ENCODE results near the gene SRSF1.
"Not testable (repeated sequence)": the region's sequence is repeated elsewhere in the genome, so short reads cannot be mapped to it uniquely, and the experiment has no call there.

Gene SRSF1

GRCh38 chr17:57963149-57963511 is 43.9 kb downstream of the SRSF1 start:
- no peak for DNase-seq

GRCh38 chr17:57962279-57963148 is 44.5 kb downstream of the SRSF1 start:
- DNase-seq: no peak

DNA sequence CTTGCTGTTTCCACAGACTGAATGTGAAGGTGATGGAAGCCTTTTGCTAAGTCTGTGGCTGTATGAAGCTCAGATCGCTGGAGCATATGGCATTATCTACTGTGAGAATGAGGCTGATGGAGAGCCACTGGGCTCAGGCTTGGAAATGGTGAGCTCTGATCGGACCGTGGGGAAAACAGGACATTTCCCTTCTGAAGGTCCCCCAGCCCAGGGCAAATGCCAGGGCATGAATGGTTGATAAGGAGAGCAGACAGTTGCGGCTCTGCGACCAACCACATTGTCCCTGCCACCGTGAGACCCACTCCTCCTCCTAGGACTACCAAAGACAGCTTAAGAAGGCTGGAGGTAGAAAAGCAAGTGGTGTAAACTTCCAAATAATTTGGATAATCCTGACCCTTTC is 47.1 kb downstream of the SRSF1 start:
- no peak for DNase-seq

- not testable (repeated sequence) for DNase-seq
Measured at GRCh38 chr17:57958391-57958790, 48.7 kb downstream of the SRSF1 start.

DNA sequence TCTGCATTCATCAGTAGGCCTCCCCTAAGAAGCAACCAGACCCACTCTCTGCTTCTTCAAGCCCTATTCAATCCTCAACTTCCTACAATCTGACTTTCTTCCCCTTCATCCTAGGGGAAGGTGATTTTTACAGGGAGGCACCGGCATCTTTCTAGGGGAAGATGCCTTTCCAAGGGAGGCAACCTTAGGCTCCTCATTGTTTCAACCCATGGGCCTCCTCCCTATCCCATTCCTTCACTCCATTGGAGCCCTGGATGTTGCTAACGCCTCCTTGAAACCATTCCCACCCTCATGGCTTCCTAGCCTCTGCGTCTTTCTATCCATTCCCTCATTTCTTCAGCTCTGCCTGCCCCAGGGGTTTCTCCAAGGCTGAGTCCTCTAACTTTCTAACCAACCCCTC is 49.2 kb downstream of the SRSF1 start:
- DNase-seq: no peak

DNA sequence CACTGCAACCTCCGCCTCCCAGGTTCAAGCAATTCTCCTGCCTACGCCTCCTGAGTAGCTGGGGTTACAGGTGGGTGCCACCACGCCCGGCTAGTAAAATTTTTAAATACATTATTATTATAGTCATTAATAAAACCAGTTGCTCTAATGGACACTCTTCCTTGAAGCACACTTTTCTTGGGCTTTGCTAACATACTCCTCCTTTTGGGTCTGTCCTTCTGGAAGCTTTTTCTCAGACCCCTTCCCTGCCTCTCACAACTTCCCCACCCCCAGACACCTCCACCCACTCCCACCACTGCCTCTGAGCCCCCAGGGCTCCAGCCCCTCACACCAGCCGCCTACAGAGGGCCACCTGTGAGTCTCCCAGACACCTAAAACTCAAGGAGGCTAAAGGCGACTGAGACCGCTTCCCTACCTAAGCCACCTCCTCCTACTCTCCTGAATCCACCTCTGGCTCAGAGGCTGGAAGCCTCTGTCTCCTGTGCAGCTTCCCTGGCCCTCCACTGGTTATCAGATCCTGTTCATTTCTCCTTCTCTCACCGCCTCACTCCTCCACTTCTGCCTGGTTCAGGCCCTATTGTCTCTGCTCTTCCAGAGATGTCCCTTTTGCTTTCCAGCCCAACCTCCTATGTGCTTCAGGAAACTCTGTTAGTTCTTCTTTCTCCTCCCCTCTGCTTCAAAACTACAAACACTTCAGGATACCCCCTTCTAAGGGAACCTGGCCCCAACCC is 49.8 kb downstream of the SRSF1 start:
- no peak for DNase-seq

- DNase-seq: no peak
Measured at GRCh38 chr17:57956291-57957119, 50.5 kb downstream of the SRSF1 start.

DNA sequence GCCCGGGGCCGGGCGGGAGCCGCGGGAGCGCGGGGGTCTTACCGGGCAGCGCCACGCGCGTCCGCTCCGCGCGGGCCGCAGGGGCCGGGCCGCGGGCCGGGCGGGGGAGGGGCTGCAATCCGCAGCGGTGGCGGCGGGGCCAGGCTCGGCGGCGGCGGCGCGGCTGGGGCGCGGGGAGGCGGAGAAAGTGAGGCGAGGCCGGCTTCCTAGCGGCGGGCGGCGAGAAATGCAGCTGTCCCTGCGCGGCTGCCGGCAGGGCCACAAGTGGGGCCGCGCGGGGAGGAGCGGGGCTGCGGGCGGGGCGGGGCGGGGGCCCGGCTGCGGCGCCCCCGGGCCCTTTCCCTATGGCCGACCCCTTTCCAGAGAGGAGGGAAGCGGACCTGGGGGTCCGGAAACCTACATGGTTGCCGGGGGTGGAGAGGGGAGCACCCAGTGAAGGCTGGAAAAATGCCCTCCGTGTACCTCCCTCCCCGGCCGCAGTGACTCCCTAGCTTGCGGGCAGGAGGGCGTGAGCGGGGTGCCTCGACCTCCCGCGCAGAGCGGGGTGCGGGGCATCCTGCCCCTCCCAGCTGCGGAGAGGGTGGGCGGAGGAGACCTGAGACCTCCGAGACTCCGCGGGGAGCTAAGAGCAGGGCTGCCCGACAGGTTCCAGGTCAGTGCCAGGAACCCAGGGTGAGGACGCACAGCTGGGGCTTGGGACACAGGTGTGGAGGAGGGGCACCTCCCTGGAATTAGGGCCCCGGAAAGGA is 51.7 kb downstream of the SRSF1 start, which contains the start of gene CUEDC1:
Gene CUEDC1, minus strand, starts transcription at position 230 of the 749 bp plus-strand sequence. CDS start 69,848 bp downstream, outside the sequence.
- peak; percentile 80 to 94 (median 89) for DNase-seq

DNA sequence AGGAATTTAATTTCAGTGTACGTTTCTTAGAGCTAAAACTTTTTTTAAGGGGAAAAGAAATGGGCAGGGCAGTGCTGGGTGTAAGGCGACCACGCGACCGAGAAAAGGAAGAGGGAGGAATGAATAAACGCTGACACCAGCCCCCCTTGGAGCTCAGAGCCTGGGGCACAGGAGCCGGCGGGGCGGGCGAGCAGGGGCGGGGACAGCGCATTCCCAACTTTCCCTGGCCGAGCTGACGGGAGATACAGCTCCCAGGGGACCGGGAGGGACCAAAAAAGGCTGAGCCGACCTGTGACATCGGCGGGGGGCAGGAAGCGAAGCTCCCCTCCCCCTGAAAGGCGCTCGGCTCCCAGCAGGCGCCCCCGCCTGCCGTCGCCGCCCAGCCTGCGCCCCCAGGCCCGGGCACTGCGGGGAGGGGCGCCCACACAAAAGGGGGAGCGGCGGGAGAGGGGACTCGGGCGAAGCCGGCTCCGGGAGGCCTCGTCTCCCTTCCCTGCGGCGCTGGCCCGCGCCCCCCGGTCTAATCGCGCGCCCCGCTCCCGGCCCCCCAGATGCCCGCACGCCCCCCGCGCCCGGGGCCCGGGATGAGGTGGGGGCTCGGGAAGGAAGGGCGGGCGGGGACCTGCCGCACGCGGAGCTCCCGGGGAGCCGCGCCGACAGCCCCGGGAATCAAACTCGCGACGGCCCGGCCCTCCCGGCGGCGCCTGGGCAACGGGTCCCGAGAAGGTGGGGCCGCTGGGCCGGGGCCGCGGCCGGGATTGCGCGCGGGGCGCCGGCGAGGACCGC is 52.5 kb downstream of the SRSF1 start:
- DNase-seq: peak; percentile 38 to 59 (median 46)

- no peak for DNase-seq
Measured at GRCh38 chr17:57953705-57954396, 53.2 kb downstream of the SRSF1 start.
